AG04449 (cell line): Measurements from ENCODE around the gene GSE1.

Experiments used
- CTCF ChIA-PET: fragments of 350-600 bp; formaldehyde crosslinking; extraction: SDS; loops from one replicate; lab custom pipeline; 2021; ENCODE audit warnings: antibody characterized with exemption; lab: Yijun Ruan, JAX
- POLR2A ChIA-PET: fragments of 400-600, 350-600 bp; formaldehyde crosslinking; extraction: SDS; loops from one replicate; lab custom pipeline; 2020; ENCODE audit warnings: antibody characterized with exemption, inconsistent platforms; lab: Yijun Ruan, JAX
- DNase-seq: peaks from one replicate; pipeline ENCODE4 v3.0.0-alpha.2; 2010; ENCODE audit warnings: low read depth, low spot score
- H3K4me3 ChIP-seq: 2 replicates; pipeline ENCODE4 v1.5.1; 2011; ENCODE audit warnings: low read depth, mild to moderate bottlenecking, control low read depth, low read length
- CTCF ChIP-seq: IDR thresholded peaks from one replicate; pipeline ENCODE4 v1.5.1; 2011; ENCODE audit warnings: mild to moderate bottlenecking, moderate library complexity, low read length, control low read depth, inconsistent platforms; ENCODE audit not compliant: insufficient read depth; ENCODE audit errors: missing control alignments

The GSE1 gene

GRCh38 chr16:85640254-85640558 is 27.1 kb downstream of the GSE1 start:
- no peak overlapping the region for H3K4me3 ChIP-seq
- TF ChIP-seq CTCF = no peak
- CTCF ChIA-PET = interaction anchor here (0.7 to 1.6 kb wide), 3 partner anchors 19 to 525 kb away, joined by 3 to 8 read pairs (median 4); no protein-coding TSS in a partner anchor
- no peak for DNase-seq
- POLR2A ChIA-PET = no interaction called here

- no peak for TF ChIP-seq CTCF
- H3K4me3 ChIP-seq = no peak overlapping the region
- DNase-seq = no peak
- ChIA-PET POLR2A (no interaction called here), CTCF (interaction anchor here (0.7 to 1.0 kb wide), 2 partner anchors 19 to 525 kb away, joined by 3 to 4 read pairs; no protein-coding TSS in a partner anchor)
These were observed 27.5 kb downstream of the GSE1 start for GRCh38 chr16:85640585-85640984.

- DNase-seq = no peak
- H3K4me3 ChIP-seq = no peak overlapping the region
- no peak for TF ChIP-seq CTCF
- ChIA-PET CTCF (interaction anchor here (0.9 to 1.9 kb wide), 3 partner anchors 18 to 396 kb away, joined by 3 to 7 read pairs (median 4); no protein-coding TSS in a partner anchor), POLR2A (no interaction called here)
These were observed 28.2 kb downstream of the GSE1 start for GRCh38 chr16:85641305-85641704.

GRCh38 chr16:85641776-85642176 is 28.7 kb downstream of the GSE1 start:
- ChIA-PET CTCF (interaction anchor here (0.9 to 1.9 kb wide), 3 partner anchors 17 to 397 kb away, joined by 3 to 7 read pairs (median 4); no protein-coding TSS in a partner anchor), POLR2A (no interaction called here)
- H3K4me3 ChIP-seq = no peak overlapping the region
- no peak for DNase-seq
- no peak for TF ChIP-seq CTCF

- no peak for DNase-seq
- no peak overlapping the region for H3K4me3 ChIP-seq
- CTCF ChIA-PET = interaction anchor here (0.6 to 1.9 kb wide), 4 partner anchors 9 to 329 kb away, joined by 3 to 7 read pairs (median 4); no protein-coding TSS in a partner anchor
- TF ChIP-seq CTCF = no peak
- POLR2A ChIA-PET = no interaction called here
These were observed 29.7 kb downstream of the GSE1 start for GRCh38 chr16:85642762-85643358.

- H3K4me3 ChIP-seq = no peak overlapping the region
- no peak for TF ChIP-seq CTCF
- ChIA-PET POLR2A (no interaction called here), CTCF (interaction anchor here (0.8 to 0.9 kb wide), 2 partner anchors 9 to 27 kb away, joined by 3 to 5 read pairs; no protein-coding TSS in a partner anchor)
- no peak for DNase-seq
These were observed 30.5 kb downstream of the GSE1 start for GRCh38 chr16:85643631-85644030.
